Measurements from ENCODE around the gene CYP4F3.
"Not testable (repeated sequence)": the region's sequence is repeated elsewhere in the genome, so short reads cannot be mapped to it uniquely, and the experiment has no call there.

Gene CYP4F3

GRCh38 chr19:15595069-15595468, 45.6 kb upstream of the CYP4F3 start:
- Histone ChIP-seq H4K20me1 (ENCODE audit: insufficient read depth, low read length) (no peaks in the 10 kb centered on the region), H3K9ac (ENCODE audit: low read length) (no peak overlapping the region), H3K9me3 (ENCODE audit: low read length) (no peaks in the 10 kb centered on the region), H3K79me2 (ENCODE audit: insufficient read depth, low read length) (no peaks in the 10 kb centered on the region), H3K4me2 (ENCODE audit: low read length) (no peak overlapping the region), H2AFZ (ENCODE audit: low read length) (no peak overlapping the region), H3K27me3 (ENCODE audit: insufficient read depth, low read length) (no peaks in the 10 kb centered on the region), H3K9me2 (ENCODE audit: low read depth, low read length) (no peaks in the 10 kb centered on the region), H3K27ac (ENCODE audit: low read depth, low read length, poor library complexity, severe bottlenecking) (no peak overlapping the region), H3K36me3 (ENCODE audit: insufficient read depth, low read length) (no peaks in the 10 kb centered on the region), H3K4me3 (ENCODE audit: low read depth, low read length, poor library complexity, severe bottlenecking) (no peak overlapping the region), H3K4me1 (ENCODE audit: insufficient read depth, low read length, severe bottlenecking) (no peaks in the 10 kb centered on the region), H3F3A (ENCODE audit: insufficient read depth, low read length) (no peaks in the 10 kb centered on the region)
- TF ChIP-seq, protein P1, sequence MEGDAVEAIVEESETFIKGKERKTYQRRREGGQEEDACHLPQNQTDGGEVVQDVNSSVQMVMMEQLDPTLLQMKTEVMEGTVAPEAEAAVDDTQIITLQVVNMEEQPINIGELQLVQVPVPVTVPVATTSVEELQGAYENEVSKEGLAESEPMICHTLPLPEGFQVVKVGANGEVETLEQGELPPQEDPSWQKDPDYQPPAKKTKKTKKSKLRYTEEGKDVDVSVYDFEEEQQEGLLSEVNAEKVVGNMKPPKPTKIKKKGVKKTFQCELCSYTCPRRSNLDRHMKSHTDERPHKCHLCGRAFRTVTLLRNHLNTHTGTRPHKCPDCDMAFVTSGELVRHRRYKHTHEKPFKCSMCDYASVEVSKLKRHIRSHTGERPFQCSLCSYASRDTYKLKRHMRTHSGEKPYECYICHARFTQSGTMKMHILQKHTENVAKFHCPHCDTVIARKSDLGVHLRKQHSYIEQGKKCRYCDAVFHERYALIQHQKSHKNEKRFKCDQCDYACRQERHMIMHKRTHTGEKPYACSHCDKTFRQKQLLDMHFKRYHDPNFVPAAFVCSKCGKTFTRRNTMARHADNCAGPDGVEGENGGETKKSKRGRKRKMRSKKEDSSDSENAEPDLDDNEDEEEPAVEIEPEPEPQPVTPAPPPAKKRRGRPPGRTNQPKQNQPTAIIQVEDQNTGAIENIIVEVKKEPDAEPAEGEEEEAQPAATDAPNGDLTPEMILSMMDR (IDR thresholded peaks at IDR 0.05; ENCODE audit: low read length) = no peak
- TF ChIP-seq EZH2 (IDR thresholded peaks at IDR 0.05; ENCODE audit: borderline replicate concordance, low read length) = no peak

- H3K27ac ChIP-seq (ENCODE audit: low read depth, low read length, poor library complexity, severe bottlenecking); H3K9me2 ChIP-seq (ENCODE audit: low read depth, low read length); H4K20me1 ChIP-seq (ENCODE audit: insufficient read depth, low read length); H3K79me2 ChIP-seq (ENCODE audit: insufficient read depth, low read length); H2AFZ ChIP-seq (ENCODE audit: low read length); H3K4me3 ChIP-seq (ENCODE audit: low read depth, low read length, poor library complexity, severe bottlenecking); H3K9ac ChIP-seq (ENCODE audit: low read length); H3K9me3 ChIP-seq (ENCODE audit: low read length); H3F3A ChIP-seq (ENCODE audit: insufficient read depth, low read length); H3K4me2 ChIP-seq (ENCODE audit: low read length); H3K36me3 ChIP-seq (ENCODE audit: insufficient read depth, low read length); H3K27me3 ChIP-seq (ENCODE audit: insufficient read depth, low read length); H3K4me1 ChIP-seq (ENCODE audit: insufficient read depth, low read length, severe bottlenecking): not testable (repeated sequence)
Measured at GRCh38 chr19:15607978-15608925, 32.4 kb upstream of the CYP4F3 start.

- no peak overlapping the region for H3K4me2 ChIP-seq (ENCODE audit: low read length)
- no peaks in the 10 kb centered on the region for H3K4me1 ChIP-seq (ENCODE audit: insufficient read depth, low read length, severe bottlenecking)
- H4K20me1 ChIP-seq (ENCODE audit: insufficient read depth, low read length) = no peaks in the 10 kb centered on the region
- no peaks in the 10 kb centered on the region for H3K36me3 ChIP-seq (ENCODE audit: insufficient read depth, low read length)
- no peaks in the 10 kb centered on the region for H3K9me2 ChIP-seq (ENCODE audit: low read depth, low read length)
- H2AFZ ChIP-seq (ENCODE audit: low read length) = no peak overlapping the region
- no peak overlapping the region for H3K4me3 ChIP-seq (ENCODE audit: low read depth, low read length, poor library complexity, severe bottlenecking)
- TF ChIP-seq, protein P1 (IDR thresholded peaks at IDR 0.05; ENCODE audit: low read length) = no peak
- no peak for TF ChIP-seq EZH2 (IDR thresholded peaks at IDR 0.05; ENCODE audit: borderline replicate concordance, low read length)
- no peaks in the 10 kb centered on the region for H3F3A ChIP-seq (ENCODE audit: insufficient read depth, low read length)
- H3K9ac ChIP-seq (ENCODE audit: low read length) = no peak overlapping the region
- H3K27me3 ChIP-seq (ENCODE audit: insufficient read depth, low read length) = no peaks in the 10 kb centered on the region
- no peak overlapping the region for H3K27ac ChIP-seq (ENCODE audit: low read depth, low read length, poor library complexity, severe bottlenecking)
- no peaks in the 10 kb centered on the region for H3K9me3 ChIP-seq (ENCODE audit: low read length)
- H3K79me2 ChIP-seq (ENCODE audit: insufficient read depth, low read length) = no peaks in the 10 kb centered on the region
Measured at GRCh38 chr19:15609261-15609660, 31.4 kb upstream of the CYP4F3 start.

DNA sequence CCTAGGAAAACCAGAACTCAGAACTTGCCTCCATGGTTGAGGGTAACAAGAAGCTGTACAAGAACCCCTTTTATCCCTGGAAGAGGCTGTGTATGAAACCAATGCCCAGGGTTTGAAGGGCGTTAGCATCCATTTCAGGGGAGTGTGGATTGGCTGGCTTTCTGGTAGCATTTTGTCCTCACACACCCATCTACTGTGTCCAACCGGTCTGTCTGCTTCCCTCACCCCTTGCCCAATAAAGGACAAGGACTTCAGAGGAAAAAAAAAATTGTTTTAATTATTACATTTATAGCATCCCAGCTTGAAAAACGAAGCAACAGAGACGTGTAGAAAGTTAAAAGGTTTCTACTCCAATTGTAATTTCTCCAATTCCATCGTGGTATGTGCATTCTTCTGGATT, 28.4 kb upstream of the CYP4F3 start:
- no peaks in the 10 kb centered on the region for H3K36me3 ChIP-seq (ENCODE audit: insufficient read depth, low read length)
- H3K9ac ChIP-seq (ENCODE audit: low read length) = no peak overlapping the region
- no peak overlapping the region for H3K4me2 ChIP-seq (ENCODE audit: low read length)
- H4K20me1 ChIP-seq (ENCODE audit: insufficient read depth, low read length) = no peaks in the 10 kb centered on the region
- no peaks in the 10 kb centered on the region for H3K9me2 ChIP-seq (ENCODE audit: low read depth, low read length)
- TF ChIP-seq, protein P1 (IDR thresholded peaks at IDR 0.05; ENCODE audit: low read length) = no peak
- TF ChIP-seq EZH2 (IDR thresholded peaks at IDR 0.05; ENCODE audit: borderline replicate concordance, low read length) = no peak
- no peaks in the 10 kb centered on the region for H3K4me1 ChIP-seq (ENCODE audit: insufficient read depth, low read length, severe bottlenecking)
- no peak overlapping the region for H3K27ac ChIP-seq (ENCODE audit: low read depth, low read length, poor library complexity, severe bottlenecking)
- H3K9me3 ChIP-seq (ENCODE audit: low read length) = no peaks in the 10 kb centered on the region
- H3K4me3 ChIP-seq (ENCODE audit: low read depth, low read length, poor library complexity, severe bottlenecking) = no peak overlapping the region
- no peak overlapping the region for H2AFZ ChIP-seq (ENCODE audit: low read length)
- H3K79me2 ChIP-seq (ENCODE audit: insufficient read depth, low read length) = no peaks in the 10 kb centered on the region
- H3K27me3 ChIP-seq (ENCODE audit: insufficient read depth, low read length) = no peaks in the 10 kb centered on the region
- no peaks in the 10 kb centered on the region for H3F3A ChIP-seq (ENCODE audit: insufficient read depth, low read length)
